A549 (cell line): ENCODE results near the gene STIM2. TPM values are rescaled to one million over a fixed set of nuclear protein-coding genes. Genes with fewer than 3 reads are reported as not detected.

ENCODE experiments used
- ATAC-seq, 2 experiments: fragments of 200-7000 bp in 1 of 2; fragments of >200 bp in 1 of 2; cut with Nextera tagmentation in 1 of 2; cut with Tn5 transposase in 1 of 2; 3 replicates each; pipeline versions ENCODE4 v1.8.0 to v1.9.1; 2018 to 2020; ENCODE audit warnings: mild to moderate bottlenecking in 1 of 2, moderate library complexity in 1 of 2
- CTCF ChIA-PET: fragments of 300-600 bp; sonication (Branson Sonifier 250); formaldehyde crosslinking; extraction: SDS; loops from one replicate; lab custom pipeline; 2021; ENCODE audit warnings: antibody characterized with exemption, inconsistent platforms; lab: Yijun Ruan, JAX
- POLR2A ChIA-PET: fragments of 350-600 bp; formaldehyde crosslinking; extraction: SDS; loops from one replicate; lab custom pipeline; 2021; ENCODE audit warnings: antibody characterized with exemption, inconsistent platforms; lab: Yijun Ruan, JAX
- DNase-seq, 2 experiments: peaks; one replicate each; pipeline versions ENCODE4 v3.0.0 to v3.0.0-alpha.2; 2011 to 2016; ENCODE audit warnings: low read depth in 1 of 2, low spot score in 1 of 2
- FAIRE-seq: peaks from 2 replicates; lab custom pipeline; 2011; peaks lifted over from hg19 to GRCh38; lab: Jason Lieb, UNC
- H3K27ac ChIP-seq, 2 experiments: fragments of >200 bp; sonication (Bioruptor Twin); formaldehyde crosslinking; 3 replicates each; pipeline ENCODE4 v1.5.1; 2016 to 2017
- H3K4me1 ChIP-seq: fragments of >200 bp; sonication (Bioruptor Twin); formaldehyde crosslinking; 3 replicates; pipeline ENCODE4 v1.6.1; 2016
- H3K4me2 ChIP-seq: fragments of >200 bp; sonication (Bioruptor Twin); formaldehyde crosslinking; 3 replicates; pipeline ENCODE4 v1.6.1; 2016
- H3K4me3 ChIP-seq: fragments of >200 bp; sonication (Bioruptor Twin); formaldehyde crosslinking; 3 replicates; pipeline ENCODE4 v1.5.1; 2016
- H3K9me3 ChIP-seq: fragments of >200 bp; sonication (Bioruptor Twin); formaldehyde crosslinking; 3 replicates; pipeline ENCODE4 v1.6.1; 2016
- CEBPB ChIP-seq, 2 experiments: fragments of >200 bp in 1 of 2; sonication (Bioruptor Twin) in 1 of 2; formaldehyde crosslinking in 1 of 2; IDR thresholded peaks; 2 replicates each; pipeline ENCODE4 v1.6.1; 2012 to 2016
- CHD4 ChIP-seq: fragments of 200-600 bp; sonication (generic); IDR thresholded peaks from 2 replicates; pipeline ENCODE4 v1.6.1; 2016; ENCODE audit warnings: antibody characterized with exemption, mild to moderate bottlenecking, borderline replicate concordance
- EHMT2 ChIP-seq: fragments of 200-600 bp; sonication (generic); IDR thresholded peaks from 2 replicates; pipeline ENCODE4 v1.6.1; 2016; ENCODE audit warnings: antibody characterized with exemption, low read depth, mild to moderate bottlenecking, moderate library complexity
- ESRRA ChIP-seq: fragments of 150-350 bp; IDR thresholded peaks from 2 replicates; pipeline ENCODE4 v1.6.1; 2014; ENCODE audit warnings: mild to moderate bottlenecking, low read length, borderline replicate concordance
- FOSL2 ChIP-seq, 2 experiments: fragments of 450-650 bp in 1 of 2; fragments of >200 bp in 1 of 2; sonication (Bioruptor Twin) in 1 of 2; formaldehyde crosslinking; IDR thresholded peaks; 2 replicates each; pipeline versions ENCODE4 v1.5.0 to v1.6.1; 2016 to 2020; ENCODE audit warnings: mild to moderate bottlenecking in 1 of 2, moderate library complexity in 1 of 2
- GATA3 ChIP-seq: IDR thresholded peaks from 2 replicates; pipeline ENCODE4 v1.6.1; 2012; ENCODE audit warnings: borderline replicate concordance
- HDAC2 ChIP-seq: fragments of 200-600 bp; sonication (generic); IDR thresholded peaks from 2 replicates; pipeline ENCODE4 v1.6.1; 2016
- HEYL ChIP-seq: fragments of 250-450 bp; sonication (Bioruptor Pico); IDR thresholded peaks from 2 replicates; pipeline ENCODE4 v1.8.0; 2021; ENCODE audit warnings: mild to moderate bottlenecking, moderate library complexity
- HOXA7 ChIP-seq: fragments of 250-450 bp; sonication (Bioruptor Pico); IDR thresholded peaks from 2 replicates; pipeline ENCODE4 v1.5.0; 2020; ENCODE audit warnings: mild to moderate bottlenecking, moderate library complexity
- HOXB13 ChIP-seq: fragments of 250-450 bp; sonication (Bioruptor Pico); IDR thresholded peaks from 2 replicates; pipeline ENCODE4 v1.5.0; 2020; ENCODE audit warnings: low read depth, mild to moderate bottlenecking, moderate library complexity
- JUNB ChIP-seq: fragments of >200 bp; sonication (Bioruptor Twin); formaldehyde crosslinking; IDR thresholded peaks from 2 replicates; pipeline ENCODE4 v1.6.1; 2016
- KDM5A ChIP-seq: fragments of 200-600 bp; sonication (generic); IDR thresholded peaks from 2 replicates; pipeline ENCODE4 v1.6.1; 2016; ENCODE audit warnings: antibody characterized with exemption, mild to moderate bottlenecking
- MAZ ChIP-seq: fragments of 150-350 bp; IDR thresholded peaks from 2 replicates; pipeline ENCODE4 v1.6.1; 2014; ENCODE audit warnings: antibody characterized with exemption, low read depth, low read length, borderline replicate concordance
- NFE2L2 ChIP-seq: fragments of 150-350 bp; conservative IDR thresholded peaks from 2 replicates; pipeline ENCODE4 v1.6.1; 2014; ENCODE audit warnings: low read length
- RARB ChIP-seq: fragments of 250-450 bp; sonication (Bioruptor Pico); IDR thresholded peaks from 2 replicates; pipeline ENCODE4 v1.8.0; 2021; ENCODE audit warnings: mild to moderate bottlenecking, moderate library complexity
- RCOR1 ChIP-seq: fragments of 150-350 bp; IDR thresholded peaks from 2 replicates; pipeline ENCODE4 v1.6.1; 2014; ENCODE audit warnings: antibody characterized with exemption, low read length, low read depth
- RFX5 ChIP-seq: fragments of 450-650 bp; IDR thresholded peaks from 2 replicates; pipeline ENCODE4 v1.7.1; 2014; ENCODE audit warnings: antibody characterized with exemption, mild to moderate bottlenecking, moderate library complexity
- TFCP2L1 ChIP-seq: fragments of 250-450 bp; sonication (Bioruptor Pico); IDR thresholded peaks from 2 replicates; pipeline ENCODE4 v1.5.0; 2021; ENCODE audit warnings: mild to moderate bottlenecking
- TP53 ChIP-seq: fragments of 250-450 bp; sonication (Bioruptor Pico); IDR thresholded peaks from 2 replicates; pipeline ENCODE4 v1.5.0; 2021; ENCODE audit warnings: mild to moderate bottlenecking, moderate library complexity
- ZFP36 ChIP-seq: fragments of 450-650 bp; IDR thresholded peaks from 2 replicates; pipeline ENCODE4 v1.6.1; 2014; ENCODE audit warnings: borderline replicate concordance; ENCODE audit not compliant: partially characterized antibody
- WGBS: methylation state at CpG from one replicate; pipeline ENCODE4 v1.1.6; 2017; ENCODE audit errors: missing lambda C conversion rate; 5-methylcytosine and 5-hydroxymethylcytosine counted together
- polyA plus RNA-seq, 4 experiments: library from polyadenylated mRNA; depleted of rRNA in 3 of 4; stranded (reverse); fragments of >200 nt; fragmentation: RNase III in 1 of 4; extraction: RNeasy Plus Mini Kit Qiagen cat#74134 plus additional on column Dnase treatment in 1 of 4; gene quantifications; 2 replicates in 3 of 4; 3 replicates in 1 of 4; pipeline ENCODE4 v1.2.3, GENCODE V29; 2011 to 2017
- TF ChIP-seq, protein P1 (sequence below): fragments of >200 bp; sonication (Bioruptor Twin); formaldehyde crosslinking; IDR thresholded peaks from 3 replicates; pipeline ENCODE4 v1.5.1; 2016
- TF ChIP-seq, protein P2 (sequence below): IDR thresholded peaks from 2 replicates; pipeline ENCODE4 v1.6.1; 2012
- TF ChIP-seq, protein P3 (sequence below): fragments of 450-650 bp; IDR thresholded peaks from 2 replicates; pipeline ENCODE4 v1.6.1; 2014; ENCODE audit warnings: antibody characterized with exemption
- TF ChIP-seq, protein P4 (sequence below): fragments of >200 bp; sonication (Bioruptor Twin); formaldehyde crosslinking; IDR thresholded peaks from 2 replicates; pipeline ENCODE4 v1.6.1; 2016

The STIM2 gene
- polyA plus RNA-seq, 2 of the 4 experiments (the other 2 are of a cell fraction), result 13.6 to 20.6 TPM

DNA sequence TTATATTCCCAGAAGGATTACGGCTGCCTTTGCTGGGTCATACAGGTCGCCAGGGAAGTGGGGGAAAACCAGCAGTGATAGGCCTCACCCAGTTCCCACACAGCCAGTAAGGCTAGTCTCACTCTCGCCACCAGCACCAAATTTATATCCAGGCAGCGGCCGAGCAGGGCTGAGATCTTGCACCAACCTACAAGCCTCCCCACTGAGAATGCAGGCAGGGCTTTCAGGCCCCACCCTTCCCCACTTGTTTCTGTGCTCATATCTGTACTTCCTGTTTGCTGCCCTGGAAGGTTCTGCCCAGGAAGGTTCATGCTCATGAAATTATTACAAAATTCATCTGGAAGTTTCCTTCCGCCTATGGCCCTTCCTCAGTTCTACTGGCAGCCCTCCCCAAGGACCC is 179.7 kb downstream of the STIM2 start:
- WGBS, result 72% methylated on average over 6 of the region's 6 CpGs
- Histone ChIP-seq H3K4me3 (no peak overlapping the region), H3K27ac (no peak overlapping the region), H3K4me1 (no peaks in the 10 kb centered on the region), H3K4me2 (no peak overlapping the region), H3K9me3 (no peaks in the 10 kb centered on the region)
- no peak for DNase-seq
- ChIA-PET CTCF (interaction anchor here (1.0 kb wide), 1 partner anchor 8 kb away, joined by 3 read pairs; no protein-coding TSS in a partner anchor), POLR2A (no interaction called here)
- no peak for TF ChIP-seq NFE2L2
- no peak for FAIRE-seq
- no peak for ATAC-seq

DNA sequence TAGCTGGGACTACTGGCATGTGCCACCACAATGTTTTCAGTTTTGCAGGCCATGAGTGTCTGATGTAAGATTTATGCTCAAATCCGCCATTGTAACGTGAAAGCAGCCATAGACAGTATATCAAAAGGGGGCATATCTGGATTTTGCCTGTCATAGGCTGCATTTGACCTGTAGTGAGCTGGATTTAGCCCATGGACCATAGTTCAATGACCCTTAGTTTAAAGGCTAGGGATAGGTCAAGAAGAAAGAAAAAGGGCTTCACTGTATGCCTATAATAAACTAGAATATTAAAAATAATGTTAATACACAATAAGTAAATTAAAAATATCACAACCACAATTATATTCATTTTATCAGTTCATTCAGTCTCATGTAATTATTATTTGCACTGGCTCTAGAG is 181.8 kb downstream of the STIM2 start:
- no peak for DNase-seq
- WGBS, result 0% methylated on average over 2 of the region's 2 CpGs
- H3K9me3 ChIP-seq, result no peaks in the 10 kb centered on the region
- no peak for ATAC-seq
- no peak for FAIRE-seq
- TF ChIP-seq GATA3 (no peak), NFE2L2 (no peak), HOXB13 (CRISPR knock-in tag) (no peak), TFCP2L1 (CRISPR knock-in tag) (no peak), EHMT2 (no peak), JUNB (no peak), ZFP36 (no peak), MAZ (no peak), ESRRA (no peak), CHD4 (no peak), FOSL2 (IDR thresholded peaks at IDR 0.05) (no peak), FOSL2 (CRISPR knock-in tag; IDR thresholded peaks at IDR 0.05) (no peak), TP53 (CRISPR knock-in tag) (no peak), HOXA7 (no peak)
- TF ChIP-seq, protein P1, sequence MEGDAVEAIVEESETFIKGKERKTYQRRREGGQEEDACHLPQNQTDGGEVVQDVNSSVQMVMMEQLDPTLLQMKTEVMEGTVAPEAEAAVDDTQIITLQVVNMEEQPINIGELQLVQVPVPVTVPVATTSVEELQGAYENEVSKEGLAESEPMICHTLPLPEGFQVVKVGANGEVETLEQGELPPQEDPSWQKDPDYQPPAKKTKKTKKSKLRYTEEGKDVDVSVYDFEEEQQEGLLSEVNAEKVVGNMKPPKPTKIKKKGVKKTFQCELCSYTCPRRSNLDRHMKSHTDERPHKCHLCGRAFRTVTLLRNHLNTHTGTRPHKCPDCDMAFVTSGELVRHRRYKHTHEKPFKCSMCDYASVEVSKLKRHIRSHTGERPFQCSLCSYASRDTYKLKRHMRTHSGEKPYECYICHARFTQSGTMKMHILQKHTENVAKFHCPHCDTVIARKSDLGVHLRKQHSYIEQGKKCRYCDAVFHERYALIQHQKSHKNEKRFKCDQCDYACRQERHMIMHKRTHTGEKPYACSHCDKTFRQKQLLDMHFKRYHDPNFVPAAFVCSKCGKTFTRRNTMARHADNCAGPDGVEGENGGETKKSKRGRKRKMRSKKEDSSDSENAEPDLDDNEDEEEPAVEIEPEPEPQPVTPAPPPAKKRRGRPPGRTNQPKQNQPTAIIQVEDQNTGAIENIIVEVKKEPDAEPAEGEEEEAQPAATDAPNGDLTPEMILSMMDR, result no peak
- H3K27ac ChIP-seq, result no peak overlapping the region
- H3K4me2 ChIP-seq, result no peak overlapping the region
- H3K4me3 ChIP-seq, result no peak overlapping the region
- ChIA-PET POLR2A (no interaction called here), CTCF (no interaction called here)
- H3K4me1 ChIP-seq, result no peaks in the 10 kb centered on the region

DNA sequence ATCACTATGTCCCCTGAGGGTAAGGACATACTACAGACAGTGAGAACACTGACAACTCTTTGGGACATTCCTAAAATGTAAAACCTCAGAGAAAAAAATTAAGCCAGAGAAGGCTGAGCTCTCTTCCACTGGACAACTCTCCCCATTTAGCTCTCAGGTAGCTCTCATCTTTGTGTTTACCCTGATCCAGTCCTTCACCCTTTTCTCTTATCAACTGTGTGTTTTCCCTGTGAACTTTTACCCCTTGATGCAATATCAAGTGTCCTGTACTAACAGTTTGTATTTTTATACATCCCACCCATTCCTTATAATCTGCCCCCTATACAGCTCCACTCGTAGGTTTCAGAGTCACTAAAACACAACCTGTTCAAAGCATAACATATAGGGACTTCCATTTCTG is 182.6 kb downstream of the STIM2 start:
- no peak for FAIRE-seq

More for the DNA sequence above, 182.6 kb downstream of the STIM2 start:
- ATAC-seq (no peak), DNase-seq (no peak)
- H3K9me3 ChIP-seq, result no peaks in the 10 kb centered on the region
- WGBS, result 5% methylated on average over 1 of the region's 1 CpG
- ChIA-PET POLR2A (no interaction called here), CTCF (no interaction called here)
- no peaks in the 10 kb centered on the region for H3K4me1 ChIP-seq
- no peak overlapping the region for H3K27ac ChIP-seq
- no peak overlapping the region for H3K4me3 ChIP-seq
- H3K4me2 ChIP-seq, result no peak overlapping the region
- TF ChIP-seq, protein P2, sequence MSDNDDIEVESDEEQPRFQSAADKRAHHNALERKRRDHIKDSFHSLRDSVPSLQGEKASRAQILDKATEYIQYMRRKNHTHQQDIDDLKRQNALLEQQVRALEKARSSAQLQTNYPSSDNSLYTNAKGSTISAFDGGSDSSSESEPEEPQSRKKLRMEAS, result no peak
- no peak for TF ChIP-seq JUNB
- TF ChIP-seq, protein P3, sequence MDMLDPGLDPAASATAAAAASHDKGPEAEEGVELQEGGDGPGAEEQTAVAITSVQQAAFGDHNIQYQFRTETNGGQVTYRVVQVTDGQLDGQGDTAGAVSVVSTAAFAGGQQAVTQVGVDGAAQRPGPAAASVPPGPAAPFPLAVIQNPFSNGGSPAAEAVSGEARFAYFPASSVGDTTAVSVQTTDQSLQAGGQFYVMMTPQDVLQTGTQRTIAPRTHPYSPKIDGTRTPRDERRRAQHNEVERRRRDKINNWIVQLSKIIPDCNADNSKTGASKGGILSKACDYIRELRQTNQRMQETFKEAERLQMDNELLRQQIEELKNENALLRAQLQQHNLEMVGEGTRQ, result no peak
- TF ChIP-seq EHMT2, result no peak
- TF ChIP-seq RCOR1, result no peak
- TF ChIP-seq RARB, result no peak
- TF ChIP-seq NFE2L2, result no peak
- no peak for TF ChIP-seq HDAC2
- TF ChIP-seq CEBPB (IDR thresholded peaks at IDR 0.05), result no peak
- no peak for TF ChIP-seq ZFP36
- no peak for TF ChIP-seq CHD4
- TF ChIP-seq, protein P4, sequence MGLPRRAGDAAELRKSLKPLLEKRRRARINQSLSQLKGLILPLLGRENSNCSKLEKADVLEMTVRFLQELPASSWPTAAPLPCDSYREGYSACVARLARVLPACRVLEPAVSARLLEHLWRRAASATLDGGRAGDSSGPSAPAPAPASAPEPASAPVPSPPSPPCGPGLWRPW, result no peak
- TF ChIP-seq KDM5A, result no peak
- no peak for TF ChIP-seq FOSL2 (IDR thresholded peaks at IDR 0.05)
- TF ChIP-seq FOSL2 (CRISPR knock-in tag; IDR thresholded peaks at IDR 0.05), result no peak
- no peak for TF ChIP-seq HEYL (CRISPR knock-in tag)
- no peak for TF ChIP-seq RFX5
